GM18508 (cell line): ENCODE data around the gene RAB35.

Source experiments
- ATAC-seq: cut with Tn5 transposase; IDR thresholded peaks from one replicate; pipeline ENCODE4 v1.9.1; 2021; ENCODE audit warnings: moderate number of reproducible peaks; ENCODE audit not compliant: insufficient read depth, unreplicated experiment

The RAB35 gene

DNA sequence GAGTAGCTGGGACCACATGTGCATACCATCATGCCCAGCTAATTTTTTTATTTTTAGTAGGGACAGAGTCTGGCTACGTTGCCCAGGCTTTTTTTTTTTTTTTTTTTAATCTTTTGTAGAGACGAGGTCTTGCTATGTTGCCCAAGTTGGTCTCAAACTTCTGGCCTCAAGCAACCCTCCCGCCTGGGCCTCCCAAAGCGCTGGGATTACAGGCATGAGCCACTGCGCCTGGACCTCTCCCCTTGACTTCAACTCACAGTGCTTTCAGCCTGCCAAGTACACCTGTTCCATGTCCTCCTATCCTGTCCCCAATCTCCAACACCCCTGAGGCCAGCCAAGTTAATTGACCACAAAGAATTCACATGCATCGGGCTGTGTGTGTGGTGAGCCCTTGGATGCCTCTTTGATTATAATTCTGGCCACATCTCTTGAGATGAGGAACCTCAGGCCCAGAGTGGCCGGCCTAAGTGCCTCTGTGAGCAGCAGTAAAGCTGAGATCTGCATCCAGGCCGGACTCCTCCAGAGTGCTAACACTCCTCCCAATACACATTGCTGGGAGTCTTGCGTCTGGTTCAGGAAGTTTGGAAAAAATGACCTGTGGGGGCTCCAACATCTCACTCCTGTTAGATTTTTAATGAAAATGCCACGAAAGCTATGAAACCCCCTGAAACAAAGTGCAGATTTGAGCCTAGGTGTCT lies 6.8 kb downstream of the RAB35 start:
- ATAC-seq, result no peak

DNA sequence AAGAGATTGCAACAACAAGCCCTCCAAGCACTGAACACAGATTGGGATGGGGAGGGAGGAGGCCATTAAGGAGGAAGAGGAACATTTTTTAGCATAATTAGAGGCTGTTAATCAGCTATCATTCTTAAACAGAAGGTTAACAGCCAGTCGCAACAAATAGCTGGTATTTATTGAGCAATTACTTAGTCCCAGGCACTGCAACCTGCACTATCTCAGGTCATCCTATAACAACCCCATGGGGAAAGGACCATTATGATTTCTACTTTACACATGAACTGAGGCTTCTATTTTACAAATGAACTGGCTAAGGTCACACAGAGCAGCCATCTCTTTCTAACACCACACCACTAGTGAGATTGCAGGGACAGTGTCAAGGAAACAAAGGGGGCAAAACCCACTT lies 10.4 kb downstream of the RAB35 start:
- no peak for ATAC-seq

DNA sequence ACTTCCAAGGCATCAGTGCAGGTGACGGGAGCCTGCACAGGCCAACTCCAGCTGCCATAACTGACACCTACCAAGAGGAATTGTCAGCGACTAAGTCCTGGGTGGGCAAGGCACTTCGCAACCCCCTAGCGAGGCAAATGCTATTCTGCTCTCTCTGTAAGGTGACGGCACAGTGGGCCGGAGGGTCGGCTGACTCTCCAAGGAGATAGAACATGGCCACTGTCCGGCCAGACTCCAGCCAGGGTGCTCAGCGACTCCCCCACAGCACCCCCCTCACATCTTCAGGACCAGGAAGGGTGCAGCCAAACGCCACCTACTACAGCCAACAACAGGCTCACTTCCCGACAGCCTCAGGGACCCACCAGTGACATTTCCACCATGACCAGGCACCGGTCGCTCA lies 13.2 kb downstream of the RAB35 start:
- no peak for ATAC-seq

DNA sequence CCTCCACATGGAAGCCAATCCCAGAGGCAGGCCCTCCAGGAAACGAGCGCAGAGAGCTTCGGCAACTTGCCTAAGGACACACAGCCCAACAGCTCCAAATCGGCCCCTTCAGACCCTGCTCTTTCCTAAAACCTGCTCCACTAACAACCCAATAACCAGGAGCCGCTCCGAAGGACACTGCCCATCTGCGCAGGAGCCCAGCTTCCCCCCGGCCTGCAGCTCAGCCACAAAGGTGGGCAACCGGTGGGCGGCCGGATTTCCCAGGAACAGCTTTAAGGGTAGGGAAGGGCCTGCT lies 13.6 kb downstream of the RAB35 start:
- no peak for ATAC-seq

DNA sequence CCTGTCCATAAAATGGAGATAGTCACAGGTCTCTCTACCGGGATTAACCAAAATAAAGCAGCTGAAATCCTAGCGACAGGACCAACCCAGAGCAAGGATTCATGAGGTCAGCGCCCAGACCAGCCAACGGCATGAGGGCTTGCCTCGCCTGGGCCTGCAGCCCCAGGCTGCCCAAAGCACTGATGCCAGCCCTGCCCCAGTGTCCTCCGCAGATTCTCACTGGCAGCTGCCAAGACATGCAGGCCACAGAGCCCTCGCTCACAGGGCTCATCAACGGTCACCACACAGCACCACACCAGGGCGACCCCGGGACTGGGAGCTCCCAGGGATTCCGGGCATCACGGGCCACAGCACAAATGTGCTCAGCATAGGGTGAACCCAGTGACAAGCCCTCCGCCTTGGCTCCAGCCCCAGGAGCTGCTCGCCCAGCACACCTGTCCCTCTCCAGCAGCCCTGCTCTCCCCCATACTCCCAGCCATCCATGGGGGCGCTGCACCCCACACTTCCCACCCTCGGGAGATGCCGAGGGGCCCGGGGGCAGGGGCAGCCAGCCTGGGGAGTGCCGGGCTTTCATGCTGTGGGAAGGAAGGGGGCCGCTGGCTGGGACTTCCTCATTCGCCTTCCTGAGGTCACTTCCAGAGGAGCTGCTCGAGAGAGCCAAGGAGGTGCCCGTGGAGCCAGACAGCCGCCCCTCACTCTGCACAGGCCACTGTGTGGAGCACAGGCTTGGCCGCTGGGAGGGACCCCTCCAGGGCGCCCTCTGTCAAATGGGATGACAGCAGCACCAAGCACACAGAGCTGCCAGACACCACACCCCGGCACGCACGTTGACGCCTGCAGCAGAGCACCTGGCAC lies 14.1 kb downstream of the RAB35 start:
- no peak for ATAC-seq

DNA sequence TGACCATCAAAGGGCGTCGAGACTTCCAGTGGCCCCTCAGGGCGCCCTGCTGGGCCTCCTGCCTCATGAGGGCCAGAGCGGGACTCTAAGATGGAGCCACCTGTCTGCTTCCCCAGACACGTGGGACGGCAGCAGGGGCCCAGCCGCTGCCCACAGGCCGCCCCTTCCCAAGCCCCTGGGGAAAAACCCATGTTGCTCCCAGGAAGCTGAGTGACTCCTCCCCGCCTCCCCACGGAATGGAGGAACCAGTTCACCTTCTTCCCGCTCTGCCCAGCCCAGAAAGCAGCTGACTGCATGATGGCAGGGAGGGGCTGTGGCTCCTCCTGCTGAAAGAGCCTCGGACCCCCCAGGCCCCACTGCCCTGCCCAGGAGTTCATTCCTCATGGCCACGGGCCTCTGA lies 14.9 kb downstream of the RAB35 start:
- no peak for ATAC-seq

DNA sequence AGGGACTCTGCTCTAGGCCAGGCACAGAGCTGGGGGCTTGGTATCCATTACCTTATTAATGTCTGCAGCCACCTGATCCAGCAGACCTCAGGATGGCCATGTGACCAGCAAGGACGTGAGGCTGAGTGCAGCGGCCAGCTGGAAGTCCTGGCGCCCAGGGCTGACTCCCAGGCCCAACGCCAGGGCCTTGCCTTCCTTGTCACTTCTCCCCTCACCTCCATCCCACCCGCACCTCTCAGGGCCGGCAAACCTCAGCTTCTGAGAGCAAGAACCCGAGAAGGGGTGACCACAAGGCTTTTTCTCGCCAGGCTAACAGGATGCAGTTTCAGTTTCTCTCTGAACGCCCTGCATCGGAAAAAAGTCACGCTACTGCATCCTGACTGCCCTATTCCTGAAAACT lies 15.4 kb downstream of the RAB35 start:
- no peak for ATAC-seq

DNA sequence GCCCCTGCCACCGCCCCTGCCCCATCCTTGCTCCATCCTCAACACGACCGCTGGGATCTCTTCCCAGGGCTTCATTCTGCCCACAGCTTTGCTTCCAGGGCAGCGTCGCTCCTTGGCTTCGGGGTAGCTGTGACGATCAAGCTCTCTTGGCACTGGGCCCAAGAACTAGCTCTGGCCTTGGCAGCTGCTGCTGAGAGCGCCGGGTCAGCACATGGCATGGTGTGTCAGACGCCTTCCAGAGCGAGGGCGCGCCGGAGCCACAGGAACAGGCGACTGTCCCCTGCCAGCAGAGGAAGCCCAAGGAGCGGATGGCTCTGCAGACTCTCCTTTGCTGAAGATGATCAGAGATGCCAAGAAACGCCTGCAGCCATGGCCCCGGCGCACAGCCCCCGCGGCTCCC lies 15.9 kb downstream of the RAB35 start:
- ATAC-seq, result no peak

DNA sequence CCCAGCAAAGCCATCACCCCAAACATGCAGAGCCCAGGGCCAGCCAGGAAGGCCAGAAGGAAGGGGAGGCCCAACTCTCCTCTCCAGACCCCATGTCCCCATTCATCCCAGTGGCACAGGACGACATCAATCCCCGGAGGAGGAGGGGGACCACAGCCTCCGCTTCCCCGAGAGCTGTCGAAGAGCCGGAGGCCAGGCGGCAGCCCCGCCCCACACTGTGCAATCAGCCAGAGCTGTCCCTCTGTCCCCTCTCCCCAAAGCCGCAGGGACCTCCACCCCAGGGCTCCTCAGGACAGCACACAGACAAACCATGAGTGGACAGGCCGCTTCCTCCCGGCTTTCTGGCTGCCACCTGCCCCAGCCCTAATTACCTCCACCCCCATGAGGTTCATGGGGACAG lies 16.8 kb downstream of the RAB35 start:
- ATAC-seq, result no peak

DNA sequence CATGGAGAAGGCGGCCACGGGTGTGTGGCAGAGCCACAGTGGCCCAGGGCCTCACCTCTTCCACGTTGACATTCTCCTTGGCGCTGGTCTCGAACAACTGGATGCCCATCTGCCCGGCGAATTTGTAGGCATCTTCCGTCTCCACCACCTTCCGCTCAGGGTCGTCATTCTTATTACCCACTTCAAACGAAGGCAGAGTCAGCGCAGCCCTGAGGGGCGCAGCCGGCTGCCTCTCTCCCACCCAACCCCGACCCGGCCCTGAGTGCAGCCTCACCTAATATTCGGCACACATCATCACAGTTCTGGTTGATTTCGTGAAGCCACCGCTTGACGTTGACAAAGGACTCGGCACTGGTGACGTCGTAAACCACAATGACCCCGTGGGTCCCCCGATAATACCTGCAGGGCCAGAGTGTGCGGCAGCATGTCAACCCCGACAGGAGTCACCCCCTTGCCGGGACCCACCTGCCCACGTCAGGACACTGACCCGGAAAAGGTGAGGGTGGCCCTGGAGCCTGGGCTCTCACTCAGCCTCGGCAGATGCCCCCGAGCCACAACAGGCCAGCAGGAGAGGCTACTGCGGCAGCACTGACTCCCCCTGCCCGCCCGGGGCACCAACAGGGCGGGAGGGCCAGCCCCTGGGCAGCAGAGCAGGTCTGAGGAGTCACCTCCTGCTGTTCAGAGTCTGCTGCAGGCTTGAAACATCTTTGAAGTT lies 17.6 kb downstream of the RAB35 start:
- ATAC-seq, result no peak

DNA sequence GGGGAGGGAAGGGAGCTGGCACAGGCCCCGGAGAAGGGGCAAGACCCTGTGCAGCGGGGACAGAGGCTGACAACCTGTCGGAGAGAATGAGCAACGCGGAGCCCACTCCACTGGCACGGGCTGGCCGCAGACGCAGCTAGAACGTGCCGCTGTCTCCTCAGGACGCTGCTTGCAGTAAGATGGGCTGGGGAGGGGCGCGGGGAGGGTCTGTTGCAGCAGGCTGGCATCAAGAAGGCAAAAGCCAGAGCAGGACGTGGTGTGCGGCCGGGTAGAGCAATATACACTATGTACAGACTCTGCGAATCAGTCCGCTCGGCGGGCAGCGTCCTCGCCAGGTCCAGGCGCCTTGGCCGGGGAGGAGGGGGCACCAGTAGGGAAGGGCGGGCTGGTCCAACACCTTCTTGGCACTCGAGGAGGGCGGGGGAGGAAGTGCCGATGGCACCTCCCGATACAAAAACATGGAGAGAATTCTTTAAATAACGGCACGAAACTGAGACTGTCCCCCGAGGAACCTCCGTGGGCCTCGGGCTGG lies 19.8 kb downstream of the RAB35 start:
- ATAC-seq, result no peak

DNA sequence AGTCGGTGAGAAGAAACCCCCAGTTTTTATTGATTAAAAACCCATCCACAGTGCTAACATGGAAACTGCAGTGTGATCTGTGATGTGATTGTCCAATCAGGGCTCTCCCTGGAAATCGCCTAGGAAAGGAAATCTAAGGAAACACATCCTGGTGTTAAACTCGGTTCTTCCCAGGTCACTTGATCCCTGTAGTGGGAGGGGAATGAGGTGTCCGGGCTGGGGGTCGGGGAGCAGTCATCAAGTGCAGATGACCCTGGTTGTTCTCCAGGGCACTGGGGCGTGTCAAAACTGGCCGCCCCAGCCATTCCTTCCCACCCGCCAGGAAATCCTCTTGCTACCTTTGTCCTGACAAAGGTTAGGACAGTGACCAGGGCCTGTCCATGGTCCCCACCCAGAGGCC lies 20.8 kb downstream of the RAB35 start:
- ATAC-seq, result no peak

DNA sequence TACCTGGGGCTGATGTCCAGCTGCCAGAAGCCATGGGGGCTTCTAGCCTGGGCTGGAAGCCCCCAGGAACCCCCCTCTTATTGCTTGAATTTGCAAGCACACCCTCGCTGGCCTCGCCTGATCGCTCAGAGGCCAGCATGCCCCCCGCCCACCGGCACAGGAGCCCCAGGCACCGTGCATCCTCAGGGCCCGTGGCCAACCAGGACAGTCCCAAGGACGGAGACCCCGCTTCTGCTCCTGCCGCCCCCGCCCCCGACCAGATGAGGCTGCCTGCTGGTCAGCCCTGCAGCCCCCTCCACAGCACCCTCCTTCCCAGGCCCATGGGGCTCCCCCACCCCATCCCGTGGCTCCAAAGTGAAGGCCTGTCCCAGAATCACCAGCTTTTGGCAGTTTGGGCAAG lies 21.2 kb downstream of the RAB35 start:
- no peak for ATAC-seq

DNA sequence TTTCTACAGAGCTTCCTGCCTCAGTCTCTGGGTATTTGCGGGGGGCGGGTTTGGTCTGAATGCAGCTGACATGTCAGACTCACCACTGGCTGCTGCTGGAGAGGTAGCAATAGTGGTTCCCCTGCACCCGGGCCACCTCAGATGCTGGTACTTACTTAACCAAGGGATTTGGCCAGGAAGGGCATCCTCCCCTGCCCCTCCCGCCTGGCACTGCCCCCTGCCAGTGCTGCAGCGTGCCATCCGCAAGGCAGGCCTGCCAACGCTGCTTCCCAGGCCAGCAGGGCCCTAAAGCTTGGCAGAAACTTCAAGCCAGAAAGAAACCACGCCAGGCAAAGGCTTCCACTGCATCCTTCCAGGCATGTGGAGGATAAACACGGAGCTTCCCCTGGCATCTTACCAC lies 22.1 kb downstream of the RAB35 start:
- ATAC-seq, result no peak

DNA sequence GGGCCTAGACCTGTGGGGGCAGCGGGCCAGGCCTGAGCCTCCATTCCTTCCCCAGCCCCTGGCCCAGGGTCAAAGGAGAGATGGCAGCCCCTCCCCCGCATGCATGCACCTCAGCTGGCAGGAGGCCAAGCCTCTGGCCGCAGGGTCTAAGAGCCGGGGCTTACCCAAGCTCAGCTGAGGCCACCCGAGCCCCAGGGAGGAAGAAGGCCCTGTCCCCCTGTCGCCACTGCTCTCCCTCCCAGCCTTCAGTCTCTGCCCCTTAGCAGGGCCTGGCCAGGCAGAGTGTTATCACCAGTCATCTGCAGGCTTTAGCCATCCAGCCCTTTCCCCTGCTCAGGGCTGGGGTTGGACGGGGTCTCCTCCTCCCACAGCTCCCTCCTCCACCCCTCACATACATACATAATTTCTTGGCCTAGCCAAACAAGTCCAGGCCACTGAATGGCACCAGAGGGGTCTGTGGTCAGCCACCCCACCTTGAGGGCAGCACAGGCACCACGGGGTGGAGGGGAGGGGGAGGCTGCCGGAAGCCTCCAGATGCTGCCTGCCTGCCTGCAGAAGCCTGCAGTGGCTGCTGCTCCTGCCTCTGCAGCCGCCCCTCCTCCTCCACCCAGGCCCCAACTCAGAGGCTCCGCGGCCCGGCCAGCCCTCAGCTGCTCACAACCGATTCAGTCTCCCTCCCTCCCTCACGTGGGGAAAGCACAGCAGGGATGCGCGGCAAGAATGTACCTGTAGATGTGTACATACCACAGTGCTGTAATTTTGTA lies 22.8 kb downstream of the RAB35 start:
- no peak for ATAC-seq

DNA sequence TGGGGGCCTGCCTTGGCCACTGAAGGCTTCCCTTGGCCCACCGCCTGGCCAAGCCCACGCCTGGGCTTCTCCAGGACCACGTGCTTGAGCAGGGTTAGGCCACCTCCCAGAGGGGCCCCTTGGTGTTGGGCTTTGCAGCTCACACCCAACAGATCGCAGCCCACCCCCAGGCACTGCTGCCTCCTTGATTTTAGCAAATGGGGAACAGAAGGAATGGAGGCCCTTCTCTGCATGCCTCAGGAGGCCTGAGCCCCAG lies 23.3 kb downstream of the RAB35 start:
- no peak for ATAC-seq

DNA sequence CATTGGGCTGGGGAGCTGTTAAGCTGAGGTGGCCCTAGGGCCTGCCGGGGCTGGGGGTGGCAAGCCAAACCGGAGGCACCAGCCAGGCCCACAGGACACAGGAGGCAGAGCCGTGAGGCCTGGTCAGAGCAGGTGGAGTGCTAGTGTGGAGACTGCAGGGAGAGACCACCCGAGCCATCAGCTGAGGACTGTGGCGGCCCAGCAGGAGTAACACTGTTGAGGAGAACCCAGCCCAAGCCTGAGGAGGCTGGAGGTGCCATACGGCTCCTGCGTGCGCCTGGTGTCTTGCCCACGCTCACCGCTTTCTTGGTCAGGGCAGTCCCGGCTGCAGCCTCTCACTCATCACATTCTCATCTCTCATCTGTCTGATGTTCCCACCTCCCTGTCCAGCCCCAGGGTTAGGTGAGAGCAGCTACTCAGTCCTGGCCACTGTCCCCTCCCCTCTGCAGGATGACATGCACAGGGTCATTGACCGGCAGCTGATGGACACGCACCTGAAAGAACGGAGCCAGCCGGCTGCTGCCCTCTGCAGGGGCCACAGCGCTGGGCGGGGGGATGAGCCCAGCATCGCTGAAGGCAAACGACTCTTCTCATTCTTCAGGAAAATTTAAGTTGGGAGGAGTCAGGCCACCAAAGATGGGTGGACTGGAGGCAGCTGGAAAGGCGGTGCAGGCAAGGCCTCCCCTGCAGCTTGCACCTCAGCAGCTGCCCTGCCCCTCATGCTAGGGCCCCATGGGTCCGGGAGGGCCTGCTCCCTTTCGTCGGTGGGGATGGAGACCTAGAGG lies 23.8 kb downstream of the RAB35 start:
- ATAC-seq, result no peak

DNA sequence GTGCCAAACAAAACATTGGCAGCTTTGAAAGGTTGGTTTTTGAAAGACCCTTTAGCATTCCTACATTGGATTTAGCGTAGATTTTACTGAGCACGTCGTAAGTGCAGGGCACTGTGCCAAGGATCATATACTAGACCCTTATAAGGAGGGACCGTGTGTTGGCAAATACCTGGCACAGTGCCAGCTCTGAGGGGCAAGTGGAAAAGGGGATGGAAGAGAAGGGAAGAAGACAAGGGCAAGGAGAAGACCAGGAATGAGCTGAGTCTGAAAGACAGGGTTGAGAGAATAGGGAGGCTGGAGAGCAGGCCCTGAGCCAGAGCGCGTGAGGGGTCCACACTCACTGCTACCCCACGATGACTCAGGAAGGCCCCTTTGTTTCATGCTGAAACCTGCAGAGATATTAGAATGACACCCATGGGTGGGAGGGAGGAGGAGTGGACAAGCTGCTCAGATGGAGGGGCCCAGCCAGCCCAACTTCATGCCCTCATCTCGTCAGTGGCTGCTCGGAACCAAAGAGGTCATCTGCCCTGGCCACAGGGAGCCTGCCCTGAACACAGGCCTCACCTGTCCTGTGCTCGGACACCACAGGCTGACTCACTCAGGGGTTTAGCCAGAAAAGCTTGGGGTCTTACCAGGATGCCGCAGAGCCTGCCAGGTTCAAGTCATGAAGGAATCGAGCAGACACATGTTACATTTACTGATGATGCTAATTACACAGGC lies 25.0 kb downstream of the RAB35 start:
- no peak for ATAC-seq

DNA sequence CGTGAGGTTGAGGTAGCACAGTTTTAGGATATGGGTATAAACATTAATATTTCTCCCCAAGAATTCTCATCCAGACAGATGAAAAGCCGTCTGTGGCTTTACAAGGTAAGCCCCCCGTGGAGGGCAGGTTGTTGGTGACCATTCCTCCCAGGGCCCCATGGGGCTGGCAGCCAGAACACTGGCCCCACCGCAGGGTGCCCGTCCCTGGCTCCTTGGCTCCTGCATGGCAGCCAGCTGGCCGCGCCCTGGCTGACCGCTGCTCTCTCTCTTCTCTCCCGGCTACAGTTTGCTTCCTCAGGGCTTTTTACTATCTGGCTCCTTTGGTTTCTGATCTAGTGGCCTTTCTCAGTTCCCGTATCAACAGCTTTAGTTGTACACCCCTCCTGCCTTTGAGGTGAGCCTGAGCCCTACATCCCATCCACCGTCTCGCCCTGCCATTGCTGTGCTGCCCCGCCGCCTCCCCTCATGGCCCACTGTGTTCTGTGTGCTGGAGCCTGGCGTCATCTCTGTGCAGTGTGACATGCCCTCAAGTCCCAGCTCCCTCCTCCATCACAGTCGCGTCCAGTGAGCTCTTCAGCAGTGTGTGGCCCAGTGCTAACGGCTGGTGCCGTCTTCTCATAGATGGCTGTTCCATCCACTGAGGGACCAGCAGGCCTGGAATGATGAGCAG lies 25.8 kb downstream of the RAB35 start:
- ATAC-seq, result no peak
